Thoracic aorta (tissue), 2 donors: ENCODE data around the gene FAM53B. TPM values are rescaled to one million over a fixed set of nuclear protein-coding genes. Genes with fewer than 3 reads are reported as not detected.

ENCODE experiments used
- ATAC-seq: fragments of 150-250 bp; one replicate; pipeline ENCODE4 v1.8.0; 2017; ENCODE audit warnings: low read depth; ENCODE audit not compliant: insufficient number of reproducible peaks, low FRiP score
- DNase-seq: peaks from one replicate; pipeline ENCODE4 v3.0.0-alpha.2; 2020; ENCODE audit warnings: low spot score
- H3K27ac ChIP-seq, 2 donors: fragments of 200-600 bp; sonication (generic); 1 replicate in 1 of 2; 2 replicates in 1 of 2; pipeline ENCODE4 v1.5.1; 2016; ENCODE audit warnings: mild to moderate bottlenecking in 2 of 2, moderate library complexity in 2 of 2
- H3K27me3 ChIP-seq: fragments of 200-600 bp; sonication (generic); replicated peaks from 2 replicates; pipeline ENCODE4 v1.6.0; 2016; ENCODE audit warnings: mild to moderate bottlenecking; ENCODE audit not compliant: insufficient read depth
- H3K36me3 ChIP-seq: fragments of 200-600 bp; sonication (generic); one replicate; pipeline ENCODE4 v1.5.1; 2016
- H3K4me1 ChIP-seq, 2 donors: fragments of 200-600 bp; sonication (generic); 1 replicate in 1 of 2; 2 replicates in 1 of 2; pipeline versions ENCODE4 v1.5.1 to v1.6.0; 2016; ENCODE audit warnings: low read depth in 2 of 2, mild to moderate bottlenecking in 1 of 2; ENCODE audit not compliant: control insufficient read depth in 1 of 2
- H3K4me3 ChIP-seq: fragments of 200-600 bp; sonication (generic); 2 replicates; pipeline ENCODE4 v1.5.1; 2016; ENCODE audit warnings: mild to moderate bottlenecking
- H3K9me3 ChIP-seq: fragments of 200-600 bp; sonication (generic); 2 replicates; pipeline ENCODE4 v1.5.1; 2016
- total RNA-seq, 2 donors: library from RNA; depleted of rRNA; stranded (reverse); fragments of >200 nt; gene quantifications; one replicate each; pipeline versions ENCODE4 v1.1.0 to v1.2.3, GENCODE V29; 2016
- TF ChIP-seq, protein P1 (sequence below): fragments of 200-600 bp; sonication (generic); IDR thresholded peaks from one replicate; pipeline ENCODE4 v1.5.1; 2019; ENCODE audit warnings: antibody characterized with exemption

FAM53B gene
- total RNA-seq, 2 donors from 2014 or later, result 26.6 to 49.5 TPM

DNA sequence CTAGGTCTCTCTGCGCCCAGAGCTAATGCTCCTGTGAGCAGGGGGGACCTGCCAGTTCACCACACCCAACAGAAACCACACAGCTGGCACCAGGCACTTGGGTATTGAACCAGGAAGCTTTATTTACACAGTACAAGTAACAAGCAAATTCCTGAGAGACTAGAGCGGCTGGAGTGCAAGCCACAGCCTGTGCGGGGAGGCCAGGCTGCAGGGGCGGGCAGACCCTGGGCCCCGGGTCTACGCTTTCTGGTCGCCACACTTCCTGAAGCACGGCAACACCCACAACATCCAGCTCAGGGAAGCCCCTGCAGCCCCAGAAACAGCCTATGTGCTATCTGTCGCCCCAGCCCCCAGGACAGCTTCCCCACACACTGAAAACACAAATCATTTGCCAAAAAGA, 125.0 kb downstream of the FAM53B start:
- no peaks in the 10 kb centered on the region for H3K36me3 ChIP-seq
- H3K27me3 ChIP-seq, result no peaks in the 10 kb centered on the region
- no peak for ATAC-seq
- no peak for DNase-seq
- H3K4me1 ChIP-seq, result peaks cover 9 to 14% of the 10 kb centered on the region in 2 donors
- H3K27ac ChIP-seq, result no peak overlapping the region
- H3K4me3 ChIP-seq, result no peak overlapping the region
- TF ChIP-seq, protein P1, sequence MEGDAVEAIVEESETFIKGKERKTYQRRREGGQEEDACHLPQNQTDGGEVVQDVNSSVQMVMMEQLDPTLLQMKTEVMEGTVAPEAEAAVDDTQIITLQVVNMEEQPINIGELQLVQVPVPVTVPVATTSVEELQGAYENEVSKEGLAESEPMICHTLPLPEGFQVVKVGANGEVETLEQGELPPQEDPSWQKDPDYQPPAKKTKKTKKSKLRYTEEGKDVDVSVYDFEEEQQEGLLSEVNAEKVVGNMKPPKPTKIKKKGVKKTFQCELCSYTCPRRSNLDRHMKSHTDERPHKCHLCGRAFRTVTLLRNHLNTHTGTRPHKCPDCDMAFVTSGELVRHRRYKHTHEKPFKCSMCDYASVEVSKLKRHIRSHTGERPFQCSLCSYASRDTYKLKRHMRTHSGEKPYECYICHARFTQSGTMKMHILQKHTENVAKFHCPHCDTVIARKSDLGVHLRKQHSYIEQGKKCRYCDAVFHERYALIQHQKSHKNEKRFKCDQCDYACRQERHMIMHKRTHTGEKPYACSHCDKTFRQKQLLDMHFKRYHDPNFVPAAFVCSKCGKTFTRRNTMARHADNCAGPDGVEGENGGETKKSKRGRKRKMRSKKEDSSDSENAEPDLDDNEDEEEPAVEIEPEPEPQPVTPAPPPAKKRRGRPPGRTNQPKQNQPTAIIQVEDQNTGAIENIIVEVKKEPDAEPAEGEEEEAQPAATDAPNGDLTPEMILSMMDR, result no peak
- no peaks in the 10 kb centered on the region for H3K9me3 ChIP-seq

GRCh38 chr10:124618470-124619073, 125.6 kb downstream of the FAM53B start:
- Histone ChIP-seq H3K27me3 (no peaks in the 10 kb centered on the region), H3K9me3 (no peaks in the 10 kb centered on the region), H3K4me1 (peaks cover 9 to 14% of the 10 kb centered on the region in 2 donors), H3K4me3 (no peak overlapping the region), H3K27ac (no peak overlapping the region), H3K36me3 (no peaks in the 10 kb centered on the region)
- no peak for ATAC-seq
- no peak for DNase-seq
- TF ChIP-seq, protein P1, result no peak

DNA sequence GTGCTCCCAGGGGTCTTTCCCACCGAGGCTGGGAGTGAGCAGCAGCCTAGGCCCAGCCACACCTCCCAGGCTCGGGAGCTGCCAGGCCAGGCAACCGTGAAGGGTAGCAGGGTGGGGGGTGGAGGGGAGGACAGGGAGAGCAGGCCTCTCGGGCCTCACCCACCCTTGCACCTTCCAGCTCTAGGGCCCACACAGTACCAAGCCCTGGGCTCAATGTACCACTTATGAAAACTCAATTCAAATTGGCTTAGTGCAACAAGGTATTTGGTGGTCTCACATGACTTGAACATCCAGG, 127.4 kb downstream of the FAM53B start:
- TF ChIP-seq, protein P1, result no peak
- Histone ChIP-seq H3K4me1 (peaks cover 8 to 13% of the 10 kb centered on the region in 2 donors), H3K4me3 (no peak overlapping the region), H3K9me3 (no peaks in the 10 kb centered on the region), H3K27me3 (no peaks in the 10 kb centered on the region), H3K36me3 (no peaks in the 10 kb centered on the region), H3K27ac (no peak overlapping the region)
- DNase-seq (no peak), ATAC-seq (no peak)

DNA sequence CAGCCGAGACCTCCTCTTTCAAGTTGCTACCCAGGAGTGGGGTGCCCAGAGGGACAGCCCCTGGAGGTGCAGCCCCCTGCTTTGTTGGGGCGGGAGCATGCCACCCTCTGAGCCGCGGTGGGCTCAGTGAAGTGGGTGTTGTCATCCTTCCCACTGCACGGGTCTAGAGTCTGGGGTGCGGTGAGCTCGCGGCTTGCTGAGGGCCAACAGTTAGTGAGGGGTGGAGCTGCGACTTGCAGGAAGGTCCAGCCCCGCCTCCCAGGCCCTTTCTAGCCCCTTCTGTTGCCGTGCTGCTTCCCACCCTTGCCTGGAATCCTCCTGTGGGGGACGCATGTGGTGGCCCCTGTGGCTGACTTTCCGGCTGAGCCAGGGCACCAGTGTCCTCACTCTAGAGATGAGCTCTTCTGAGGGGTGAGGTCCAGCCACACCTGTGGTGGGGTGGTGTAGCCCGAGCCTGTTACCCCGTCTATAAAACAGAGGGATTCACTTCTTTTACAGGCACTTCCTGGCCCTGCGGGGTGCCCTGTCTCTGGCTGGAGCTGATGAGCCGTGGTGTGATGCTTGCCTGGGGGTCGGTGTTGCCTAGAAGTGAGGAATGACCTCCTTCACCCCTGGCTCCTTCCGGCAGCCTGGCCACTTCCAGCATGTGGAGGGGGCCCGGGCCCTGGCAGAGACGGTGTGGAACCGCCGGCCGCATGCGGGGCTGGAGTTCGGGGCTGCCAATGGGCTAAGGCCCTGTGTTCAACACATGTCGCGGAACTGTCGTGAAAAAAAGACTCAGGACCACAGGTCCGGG, 127.9 kb downstream of the FAM53B start:
- Histone ChIP-seq H3K9me3 (no peaks in the 10 kb centered on the region), H3K4me3 (no peak overlapping the region), H3K4me1 (peaks cover 3 to 8% of the 10 kb centered on the region in 2 donors), H3K27me3 (no peaks in the 10 kb centered on the region), H3K36me3 (no peaks in the 10 kb centered on the region), H3K27ac (no peak overlapping the region)
- TF ChIP-seq, protein P1, result no peak
- DNase-seq, result no peak
- no peak for ATAC-seq

GRCh38 chr10:124615259-124615658, 128.9 kb downstream of the FAM53B start:
- no peaks in the 10 kb centered on the region for H3K27me3 ChIP-seq
- TF ChIP-seq, protein P1, result no peak
- H3K4me3 ChIP-seq, result no peak overlapping the region
- H3K27ac ChIP-seq, result no peak overlapping the region
- no peaks in the 10 kb centered on the region for H3K36me3 ChIP-seq
- no peak for DNase-seq
- no peak for ATAC-seq
- peaks cover 0 to 4% of the 10 kb centered on the region in 2 donors for H3K4me1 ChIP-seq
- no peaks in the 10 kb centered on the region for H3K9me3 ChIP-seq
